Stimulated activated naive CD4-positive, alpha-beta T cell (primary cell): ENCODE results near the gene BRCA1.
"Not testable (repeated sequence)": the region's sequence is repeated elsewhere in the genome, so short reads cannot be mapped to it uniquely, and the experiment has no call there.

ENCODE experiments used
- DNase-seq, 6 experiments: peaks; one replicate each; lab custom pipeline; 2025; lab: John Stamatoyannopoulos, UW

BRCA1 gene

GRCh38 chr17:43069368-43069898, 55.7 kb downstream of the BRCA1 start:
- no peak for DNase-seq

GRCh38 chr17:43068570-43069367, 56.4 kb downstream of the BRCA1 start:
- no peak for DNase-seq

GRCh38 chr17:43062984-43063638, 62.1 kb downstream of the BRCA1 start:
- no peak for DNase-seq

- DNase-seq, result no peak
These were observed 69.1 kb downstream of the BRCA1 start for GRCh38 chr17:43056051-43056450.

GRCh38 chr17:43053008-43053407, 72.2 kb downstream of the BRCA1 start:
- DNase-seq, result not testable (repeated sequence)

- DNase-seq, result no peak
These were observed 73.2 kb downstream of the BRCA1 start for GRCh38 chr17:43051969-43052368.

- no peak for DNase-seq
These were observed 81.1 kb downstream of the BRCA1 start for GRCh38 chr17:43044024-43044423.

GRCh38 chr17:43043307-43043706, 81.9 kb downstream of the BRCA1 start:
- DNase-seq, result no peak

- no peak for DNase-seq
These were observed 83.0 kb downstream of the BRCA1 start for GRCh38 chr17:43042025-43042628.

GRCh38 chr17:43040655-43041054, 84.5 kb downstream of the BRCA1 start:
- no peak for DNase-seq

- DNase-seq, result no peak
These were observed 85.5 kb downstream of the BRCA1 start for GRCh38 chr17:43039646-43040045.

GRCh38 chr17:43034894-43035293, 90.3 kb downstream of the BRCA1 start:
- no peak for DNase-seq

GRCh38 chr17:43033948-43034881, 90.9 kb downstream of the BRCA1 start:
- DNase-seq, result no peak

GRCh38 chr17:43031666-43032065, 93.5 kb downstream of the BRCA1 start:
- no peak for DNase-seq

GRCh38 chr17:43030137-43030767, 94.9 kb downstream of the BRCA1 start:
- no peak for DNase-seq

- DNase-seq, result no peak
These were observed 96.8 kb downstream of the BRCA1 start for GRCh38 chr17:43028221-43028861.

- no peak for DNase-seq
These were observed 97.8 kb downstream of the BRCA1 start for GRCh38 chr17:43027091-43028032.

GRCh38 chr17:43026595-43026994, 98.6 kb downstream of the BRCA1 start:
- DNase-seq, result no peak

- DNase-seq, result no peak
These were observed 99.2 kb downstream of the BRCA1 start for GRCh38 chr17:43025766-43026537.
